OCI-LY3 (cell line): ENCODE results near the gene SDC1.

Source experiments
- CTCF ChIP-seq: fragments of 200-600, 300-600 bp; sonication (generic); IDR thresholded peaks from 2 replicates; pipeline ENCODE4 v1.5.1; 2014; ENCODE audit warnings: antibody characterized with exemption, low read length, low read depth
- EZH2phosphoT487 ChIP-seq: fragments of 200-600 bp; shearing (Covaris generic); IDR thresholded peaks from 2 replicates; pipeline ENCODE4 v1.6.1; 2018; ENCODE audit warnings: antibody characterized with exemption, mixed run types, low read depth

GRCh38 chr2:20257411-20257810, 32.5 kb upstream of the SDC1 start:
- no peak for TF ChIP-seq CTCF
- TF ChIP-seq EZH2phosphoT487 = no peak
